IMR-90 (cell line): ENCODE measurements around the gene ECE2. TPM values are rescaled to one million over a fixed set of nuclear protein-coding genes. Genes with fewer than 3 reads are reported as not detected.

Experiments
- ATAC-seq: fragments of 200-7000 bp; cut with Tn5 transposase; 2 replicates; pipeline ENCODE4 v1.9.1; 2020; ENCODE audit warnings: low read depth, mild to moderate bottlenecking, moderate library complexity
- BruUV-seq: library from RNA; stranded (reverse); fragments of 400-500 nt; replicated peaks from 2 replicates; lab custom pipeline; 2021; lab: Mats Ljungman, UMichigan
- CTCF ChIA-PET: fragments of 300-600 bp; formaldehyde crosslinking; extraction: SDS; loops from one replicate; lab custom pipeline; 2021; ENCODE audit warnings: antibody characterized with exemption; lab: Yijun Ruan, JAX
- POLR2A ChIA-PET: fragments of 300-600 bp; sonication (Branson Sonifier 250); formaldehyde crosslinking; loops from one replicate; lab custom pipeline; 2022; ENCODE audit warnings: antibody characterized with exemption; ENCODE audit not compliant: unreplicated experiment; lab: Charles Lee
- DNase-seq: peaks from one replicate; pipeline ENCODE4 v3.0.0; 2013
- H2AFZ ChIP-seq: replicated peaks from 2 replicates; pipeline ENCODE3; 2013; ENCODE audit warnings: low read length, mild to moderate bottlenecking; ENCODE audit not compliant: poor library complexity
- H2AK5ac ChIP-seq: 2 replicates; pipeline ENCODE4 v1.6.1; 2013; ENCODE audit warnings: low read depth, low read length, inconsistent platforms
- H2AK9ac ChIP-seq: replicated peaks from 2 replicates; pipeline ENCODE3; 2013; ENCODE audit warnings: mild to moderate bottlenecking, low read depth, low read length, moderate library complexity; ENCODE audit not compliant: poor library complexity
- H2BK120ac ChIP-seq: 2 replicates; pipeline ENCODE4 v1.6.1; 2013; ENCODE audit warnings: low read depth, low read length, inconsistent platforms
- H2BK15ac ChIP-seq: 3 replicates; pipeline ENCODE4 v1.6.1; 2013; ENCODE audit warnings: low read depth, low read length, inconsistent platforms
- H2BK20ac ChIP-seq: 2 replicates; pipeline ENCODE4 v1.6.1; 2013; ENCODE audit warnings: low read depth, mild to moderate bottlenecking, inconsistent platforms, low read length, moderate library complexity
- H2BK5ac ChIP-seq: 2 replicates; pipeline ENCODE4 v1.6.1; 2013; ENCODE audit warnings: mild to moderate bottlenecking, low read depth, low read length, inconsistent platforms; ENCODE audit not compliant: poor library complexity, severe bottlenecking
- H3K14ac ChIP-seq: replicated peaks from 2 replicates; pipeline ENCODE4 v1.6.1; 2013; ENCODE audit warnings: low read depth, low read length, inconsistent platforms
- H3K18ac ChIP-seq: 2 replicates; pipeline ENCODE4 v1.6.1; 2013; ENCODE audit warnings: low read depth, low read length, control low read depth
- H3K23ac ChIP-seq: 2 replicates; pipeline ENCODE4 v1.6.1; 2013; ENCODE audit warnings: low read depth, low read length, inconsistent platforms
- H3K27ac ChIP-seq: 2 replicates; pipeline ENCODE4 v1.5.1; 2013; ENCODE audit warnings: mild to moderate bottlenecking, control low read depth, low read length; ENCODE audit not compliant: insufficient read depth
- H3K27me3 ChIP-seq: 2 replicates; pipeline ENCODE4 v1.6.1; 2013; ENCODE audit warnings: low read length; ENCODE audit not compliant: control insufficient read depth, insufficient read depth
- H3K36me3 ChIP-seq: 2 replicates; pipeline ENCODE4 v1.6.1; 2013; ENCODE audit warnings: low read length, mixed read lengths; ENCODE audit not compliant: control insufficient read depth, insufficient read depth
- H3K4ac ChIP-seq: 2 replicates; pipeline ENCODE4 v1.6.1; 2013; ENCODE audit warnings: low read depth, low read length, inconsistent platforms
- H3K4me1 ChIP-seq: 2 replicates; pipeline ENCODE4 v1.6.1; 2013; ENCODE audit warnings: low read length, mixed read lengths; ENCODE audit not compliant: control insufficient read depth, insufficient read depth
- H3K4me2 ChIP-seq: 2 replicates; pipeline ENCODE4 v1.6.1; 2013; ENCODE audit warnings: low read depth, mild to moderate bottlenecking, control low read depth, low read length, moderate library complexity
- H3K4me3 ChIP-seq: 2 replicates; pipeline ENCODE4 v1.5.1; 2013; ENCODE audit warnings: low read depth, mild to moderate bottlenecking, control low read depth, low read length, moderate library complexity; ENCODE audit not compliant: insufficient read depth
- H3K56ac ChIP-seq: 2 replicates; pipeline ENCODE4 v1.6.1; 2013; ENCODE audit warnings: low read length, inconsistent platforms; ENCODE audit not compliant: insufficient read depth; ENCODE audit errors: extremely low read depth
- H3K79me1 ChIP-seq, 2 experiments: 2 replicates each; pipeline ENCODE4 v1.6.1; 2013; ENCODE audit warnings: low read length in 2 of 2, inconsistent platforms in 1 of 2, low read depth in 1 of 2
- H3K9ac ChIP-seq: 2 replicates; pipeline ENCODE4 v1.6.1; 2013; ENCODE audit warnings: low read depth, low read length, control low read depth
- H3K9me1 ChIP-seq: 2 replicates; pipeline ENCODE4 v1.6.1; 2013; ENCODE audit warnings: low read length, inconsistent platforms; ENCODE audit not compliant: insufficient read depth
- H3K9me3 ChIP-seq: 2 replicates; pipeline ENCODE4 v1.6.1; 2013; ENCODE audit warnings: low read length; ENCODE audit not compliant: control insufficient read depth, insufficient read depth
- H4K20me1 ChIP-seq: 2 replicates; pipeline ENCODE4 v1.6.1; 2013; ENCODE audit warnings: low read length, inconsistent platforms; ENCODE audit not compliant: insufficient read depth
- H4K5ac ChIP-seq: 2 replicates; pipeline ENCODE4 v1.6.1; 2013; ENCODE audit warnings: mild to moderate bottlenecking, low read depth, low read length, control low read depth
- H4K8ac ChIP-seq, 2 experiments: 2 replicates each; pipeline ENCODE4 v1.6.1; 2013; ENCODE audit warnings: low read depth in 2 of 2, low read length in 2 of 2, control low read depth in 1 of 2, inconsistent platforms in 1 of 2
- H4K91ac ChIP-seq: 2 replicates; pipeline ENCODE4 v1.6.1; 2013; ENCODE audit warnings: low read depth, low read length, inconsistent platforms; ENCODE audit not compliant: insufficient read depth
- BHLHE40 ChIP-seq: fragments of 150-350 bp; IDR thresholded peaks from 2 replicates; pipeline ENCODE4 v1.6.1; 2016; ENCODE audit warnings: mild to moderate bottlenecking, low read depth, low read length
- CHD1 ChIP-seq: IDR thresholded peaks from 2 replicates; pipeline ENCODE4 v1.6.1; 2012; ENCODE audit warnings: low read depth, low read length, improper control_type of control experiment
- MAFK ChIP-seq: IDR thresholded peaks from 2 replicates; pipeline ENCODE4 v1.6.1; 2012; ENCODE audit warnings: low read depth, low read length, improper control_type of control experiment
- MAZ ChIP-seq: IDR thresholded peaks from 2 replicates; pipeline ENCODE4 v1.6.1; 2012; ENCODE audit warnings: low read depth, mild to moderate bottlenecking, low read length, improper control_type of control experiment, moderate library complexity, borderline replicate concordance
- NFE2L2 ChIP-seq: fragments of 150-350 bp; IDR thresholded peaks from 2 replicates; pipeline ENCODE4 v1.6.1; 2016; ENCODE audit warnings: low read depth, mild to moderate bottlenecking, low read length
- RAD21 ChIP-seq: IDR thresholded peaks from 2 replicates; pipeline ENCODE4 v1.6.1; 2012; ENCODE audit warnings: low read length, improper control_type of control experiment
- RCOR1 ChIP-seq: IDR thresholded peaks from 2 replicates; pipeline ENCODE4 v1.6.1; 2012; ENCODE audit warnings: mild to moderate bottlenecking, low read length, improper control_type of control experiment; ENCODE audit not compliant: insufficient replicate concordance
- RFX5 ChIP-seq: IDR thresholded peaks from 2 replicates; pipeline ENCODE4 v1.8.0; 2012; ENCODE audit warnings: low read depth, mild to moderate bottlenecking, low read length, moderate library complexity
- SMC3 ChIP-seq: fragments of 150-350 bp; IDR thresholded peaks from 2 replicates; pipeline ENCODE4 v1.6.1; 2016; ENCODE audit warnings: low read depth, mild to moderate bottlenecking, antibody characterized with exemption, low read length, moderate library complexity
- WGBS, 2 experiments: methylation state at CpG; one replicate each; pipeline versions ENCODE4 v1.1.5 to v1.1.7; 2013; ENCODE audit warnings: missing lambda C conversion rate in 2 of 2; ENCODE audit not compliant: insufficient read length in 1 of 2; ENCODE audit errors: extremely low coverage in 2 of 2; 5-methylcytosine and 5-hydroxymethylcytosine counted together
- dilution Hi-C: fragments of 300-500 bp; cut with HindIII; formaldehyde crosslinking; loops from one replicate; pipeline ENCODE4 v1.14.3; 2018; ENCODE audit warnings: low sequenced_read_pairs; ENCODE audit not compliant: unreplicated experiment
- in situ Hi-C: fragments of 300-500 bp; cut with MboI; formaldehyde crosslinking; loops from 3 replicates; pipeline ENCODE4 v1.14.3; 2019; ENCODE audit warnings: low sequenced_read_pairs, inconsistent platforms, mixed read lengths
- intact Hi-C: fragments of 100-400 bp; cut with micrococcal nuclease; formaldehyde crosslinking; loops from 2 replicates; pipeline ENCODE4 v1.10.0; 2022
- polyA plus RNA-seq, 3 experiments: library from polyadenylated mRNA; depleted of rRNA; stranded (reverse); fragments of >200 nt; gene quantifications; 2 replicates each; pipeline ENCODE4 v1.2.3, GENCODE V29; 2012; ENCODE audit warnings: low replicate concordance in 1 of 3
- total RNA-seq: library from RNA; depleted of rRNA; stranded (reverse); fragments of >200 nt; gene quantifications from 2 replicates; pipeline ENCODE4 v1.2.3, GENCODE V29; 2012
- TF ChIP-seq, protein P1 (sequence below): fragments of 150-350 bp; IDR thresholded peaks from 2 replicates; pipeline ENCODE4 v1.6.1; 2016; ENCODE audit warnings: low read depth, mild to moderate bottlenecking, low read length, moderate library complexity, borderline replicate concordance
- TF ChIP-seq, protein P2 (sequence below): fragments of 150-350 bp; IDR thresholded peaks from 2 replicates; pipeline ENCODE4 v1.6.1; 2017; ENCODE audit warnings: mild to moderate bottlenecking, antibody characterized with exemption, low read length, low read depth

The ECE2 gene
- total and polyA plus RNA-seq, 2 of the 4 experiments (the other 2 are of a cell fraction): not detected

DNA sequence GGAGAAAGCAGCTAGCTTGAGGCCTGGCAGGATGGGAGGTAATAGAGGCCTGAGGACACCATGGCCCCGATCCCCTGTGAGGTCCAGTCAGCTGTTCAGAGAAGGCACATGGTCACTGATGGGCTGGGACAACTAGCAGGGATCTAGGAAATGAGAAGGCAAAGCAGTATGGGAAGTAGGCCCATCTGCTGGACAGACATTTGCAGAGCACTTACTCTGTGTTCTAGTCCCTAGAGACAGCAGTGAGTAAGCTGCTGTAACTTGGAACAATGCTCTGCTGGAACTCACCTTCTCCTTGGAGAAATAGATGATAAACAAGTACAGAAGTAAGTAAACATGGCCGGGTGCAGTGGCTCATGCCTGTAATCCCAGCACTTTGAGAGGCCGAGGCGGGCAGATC lies 7.1 kb downstream of the ECE2 start:
- H3K4me3 ChIP-seq: no peak overlapping the region
- no peak overlapping the region for H3K56ac ChIP-seq
- no peak overlapping the region for H3K18ac ChIP-seq
- no peaks in the 10 kb centered on the region for H3K79me1 ChIP-seq
- H3K4me1 ChIP-seq: no peaks in the 10 kb centered on the region
- H2BK5ac ChIP-seq: no peak overlapping the region
- no peak overlapping the region for H2BK15ac ChIP-seq
- no peak overlapping the region for H3K14ac ChIP-seq
- H2BK20ac ChIP-seq: no peak overlapping the region
- H3K9ac ChIP-seq: no peak overlapping the region
- no peak overlapping the region for H3K27ac ChIP-seq
- no peak for DNase-seq
- CTCF ChIA-PET: interaction anchor here (0.6 kb wide), 1 partner anchor 467 kb away, joined by 4 read pairs; no protein-coding TSS in a partner anchor
- BruUV-seq: no TSS peak
- H2AFZ ChIP-seq: no peak overlapping the region
- H4K91ac ChIP-seq: no peak overlapping the region
- TF ChIP-seq, protein P1, sequence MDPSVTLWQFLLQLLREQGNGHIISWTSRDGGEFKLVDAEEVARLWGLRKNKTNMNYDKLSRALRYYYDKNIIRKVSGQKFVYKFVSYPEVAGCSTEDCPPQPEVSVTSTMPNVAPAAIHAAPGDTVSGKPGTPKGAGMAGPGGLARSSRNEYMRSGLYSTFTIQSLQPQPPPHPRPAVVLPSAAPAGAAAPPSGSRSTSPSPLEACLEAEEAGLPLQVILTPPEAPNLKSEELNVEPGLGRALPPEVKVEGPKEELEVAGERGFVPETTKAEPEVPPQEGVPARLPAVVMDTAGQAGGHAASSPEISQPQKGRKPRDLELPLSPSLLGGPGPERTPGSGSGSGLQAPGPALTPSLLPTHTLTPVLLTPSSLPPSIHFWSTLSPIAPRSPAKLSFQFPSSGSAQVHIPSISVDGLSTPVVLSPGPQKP: no peak
- TF ChIP-seq MAFK: no peak
- TF ChIP-seq RCOR1: no peak
- TF ChIP-seq MAZ: no peak
- no peak for TF ChIP-seq NFE2L2
- TF ChIP-seq CHD1: no peak
- no peak for TF ChIP-seq RFX5
- TF ChIP-seq SMC3: no peak
- no peak for TF ChIP-seq RAD21
- TF ChIP-seq, protein P2, sequence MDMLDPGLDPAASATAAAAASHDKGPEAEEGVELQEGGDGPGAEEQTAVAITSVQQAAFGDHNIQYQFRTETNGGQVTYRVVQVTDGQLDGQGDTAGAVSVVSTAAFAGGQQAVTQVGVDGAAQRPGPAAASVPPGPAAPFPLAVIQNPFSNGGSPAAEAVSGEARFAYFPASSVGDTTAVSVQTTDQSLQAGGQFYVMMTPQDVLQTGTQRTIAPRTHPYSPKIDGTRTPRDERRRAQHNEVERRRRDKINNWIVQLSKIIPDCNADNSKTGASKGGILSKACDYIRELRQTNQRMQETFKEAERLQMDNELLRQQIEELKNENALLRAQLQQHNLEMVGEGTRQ: no peak
- no peak for TF ChIP-seq BHLHE40
- no peak for ATAC-seq
- H2BK120ac ChIP-seq: no peak overlapping the region
- dilution Hi-C loops (no loop called here), intact Hi-C loops (no loop called here), in situ Hi-C loops (loop anchor here (10.0 kb wide), 1 partner anchor 388 kb away; no protein-coding TSS in a partner anchor)
- no peaks in the 10 kb centered on the region for H3K36me3 ChIP-seq
- H3K23ac ChIP-seq: no peak overlapping the region
- H4K20me1 ChIP-seq: no peaks in the 10 kb centered on the region
- H2AK5ac ChIP-seq: no peak overlapping the region
- H4K5ac ChIP-seq: no peak overlapping the region
- no peak overlapping the region for H3K4me2 ChIP-seq
- H3K27me3 ChIP-seq: peaks cover 48% of the 10 kb centered on the region
- H3K9me1 ChIP-seq: no peaks in the 10 kb centered on the region
- 50% methylated on average over 1 of the region's 4 CpGs; no CpG with 5 or more reads in 1 of the 2 experiments for WGBS, 2 experiments
- POLR2A ChIA-PET: interaction anchor here (0.5 kb wide), 1 partner anchor 257 kb away, joined by 11 read pairs; no protein-coding TSS in a partner anchor
- no peak overlapping the region for H4K8ac ChIP-seq
- H3K9me3 ChIP-seq: peaks cover 3% of the 10 kb centered on the region
- H3K4ac ChIP-seq: no peak overlapping the region
- H2AK9ac ChIP-seq: no peak overlapping the region
